ENCODE data around the gene SHISA4. TPM values are rescaled to one million over a fixed set of nuclear protein-coding genes. Genes with fewer than 3 reads are reported as not detected.

SHISA4 gene
- polyA plus RNA-seq, 3 donors = 1.5 to 3.1 (median 2.3) TPM

DNA sequence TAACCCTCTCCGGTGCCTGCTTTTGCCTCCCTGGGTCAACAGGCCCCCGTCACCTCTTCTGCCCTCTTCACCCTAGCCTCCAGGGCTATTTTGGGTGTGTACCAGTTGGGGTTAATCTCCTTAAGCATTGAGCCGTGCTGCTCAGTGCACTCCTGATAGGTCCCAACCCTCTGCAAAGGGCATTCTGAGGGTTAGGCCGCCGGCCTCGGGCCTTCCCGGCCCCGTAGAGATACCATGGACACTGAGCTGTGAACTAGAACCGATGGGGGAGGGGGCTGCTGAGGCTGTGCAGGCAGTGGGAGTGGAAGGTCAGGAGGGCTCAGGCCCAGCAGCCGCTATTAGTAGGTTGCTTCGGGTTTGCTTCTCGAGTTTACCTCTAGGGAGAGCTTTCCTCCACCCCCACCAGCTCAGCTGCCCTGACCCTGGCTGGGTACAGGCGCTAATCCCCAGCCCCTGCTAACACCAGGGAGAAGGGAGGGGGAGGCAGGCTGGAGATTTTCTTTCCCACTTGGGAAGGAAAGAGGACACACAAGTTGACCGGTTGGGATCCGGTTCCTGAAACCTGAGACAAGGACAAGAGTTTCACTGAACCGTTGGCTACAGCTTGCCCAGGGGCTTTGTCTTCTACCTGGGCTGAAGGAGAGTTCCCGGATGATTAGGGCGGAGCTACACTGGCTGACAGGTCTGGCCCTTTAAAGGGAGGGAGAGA is 52.9 kb downstream of the SHISA4 start:
- H2AFZ ChIP-seq (ENCODE audit: insufficient read depth, low read depth, low read length, poor library complexity, severe bottlenecking) = no peak overlapping the region
- H3K27me3 ChIP-seq (ENCODE audit: control insufficient read depth in 2 of 2, insufficient read depth in 2 of 2, low read length in 2 of 2) = peaks cover 21 to 24% of the 10 kb centered on the region in 2 donors
- WGBS (ENCODE audit: insufficient coverage) = 91% methylated on average over 7 of the region's 18 CpGs
- peaks cover 14% of the 10 kb centered on the region for H3K4me1 Mint-ChIP-seq
- H3K4me2 ChIP-seq (replicated peaks; ENCODE audit: extremely low read depth, low read length, poor library complexity, severe bottlenecking) = no peak overlapping the region
- peaks cover 27 to 31% (median 31%) of the 10 kb centered on the region in 3 donors for H3K27me3 Mint-ChIP-seq (ENCODE audit: low read depth in 3 of 3)
- no peak overlapping the region for H3K9ac ChIP-seq (ENCODE audit: insufficient read depth, low read length, poor library complexity, severe bottlenecking)
- no peak for DNase-seq
- TF ChIP-seq, protein P1, sequence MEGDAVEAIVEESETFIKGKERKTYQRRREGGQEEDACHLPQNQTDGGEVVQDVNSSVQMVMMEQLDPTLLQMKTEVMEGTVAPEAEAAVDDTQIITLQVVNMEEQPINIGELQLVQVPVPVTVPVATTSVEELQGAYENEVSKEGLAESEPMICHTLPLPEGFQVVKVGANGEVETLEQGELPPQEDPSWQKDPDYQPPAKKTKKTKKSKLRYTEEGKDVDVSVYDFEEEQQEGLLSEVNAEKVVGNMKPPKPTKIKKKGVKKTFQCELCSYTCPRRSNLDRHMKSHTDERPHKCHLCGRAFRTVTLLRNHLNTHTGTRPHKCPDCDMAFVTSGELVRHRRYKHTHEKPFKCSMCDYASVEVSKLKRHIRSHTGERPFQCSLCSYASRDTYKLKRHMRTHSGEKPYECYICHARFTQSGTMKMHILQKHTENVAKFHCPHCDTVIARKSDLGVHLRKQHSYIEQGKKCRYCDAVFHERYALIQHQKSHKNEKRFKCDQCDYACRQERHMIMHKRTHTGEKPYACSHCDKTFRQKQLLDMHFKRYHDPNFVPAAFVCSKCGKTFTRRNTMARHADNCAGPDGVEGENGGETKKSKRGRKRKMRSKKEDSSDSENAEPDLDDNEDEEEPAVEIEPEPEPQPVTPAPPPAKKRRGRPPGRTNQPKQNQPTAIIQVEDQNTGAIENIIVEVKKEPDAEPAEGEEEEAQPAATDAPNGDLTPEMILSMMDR (IDR thresholded peaks at IDR 0.05) = no peak
- H3K4me3 ChIP-seq (replicated peaks in 1 of 3; ENCODE audit: low read depth in 2 of 3, low read length in 3 of 3) = no peak overlapping the region
- intact Hi-C loops (cut with micrococcal nuclease) = no loop called here
- H4K20me1 ChIP-seq (ENCODE audit: insufficient read depth, low read length) = no peaks in the 10 kb centered on the region
- H3K79me2 ChIP-seq (ENCODE audit: insufficient read depth, low read length) = no peaks in the 10 kb centered on the region
- no peaks in the 10 kb centered on the region for H3K36me3 Mint-ChIP-seq
- H3K4me3 Mint-ChIP-seq = no peak overlapping the region
- H3K9me3 ChIP-seq (replicated peaks in 1 of 2; ENCODE audit: control insufficient read depth in 1 of 2, insufficient read depth in 1 of 2, low read length in 2 of 2) = peaks cover 0 to 8% of the 10 kb centered on the region in 2 donors
- no peaks in the 10 kb centered on the region for H3K36me3 ChIP-seq (replicated peaks in 1 of 2; ENCODE audit: control insufficient read depth in 1 of 2, insufficient read depth in 2 of 2, low read length in 2 of 2)
- H3K27ac ChIP-seq (ENCODE audit: low read depth in 1 of 2, low read length in 2 of 2) = no peak overlapping the region
- H3K27ac Mint-ChIP-seq = no peak overlapping the region
- peaks cover 0 to 7% of the 10 kb centered on the region in 2 donors for H3K4me1 ChIP-seq (ENCODE audit: control insufficient read depth in 1 of 2, insufficient read depth in 2 of 2, low read length in 2 of 2)
- H3K9me3 Mint-ChIP-seq = peaks cover 0 to 14% (median 0%) of the 10 kb centered on the region in 7 donors

DNA sequence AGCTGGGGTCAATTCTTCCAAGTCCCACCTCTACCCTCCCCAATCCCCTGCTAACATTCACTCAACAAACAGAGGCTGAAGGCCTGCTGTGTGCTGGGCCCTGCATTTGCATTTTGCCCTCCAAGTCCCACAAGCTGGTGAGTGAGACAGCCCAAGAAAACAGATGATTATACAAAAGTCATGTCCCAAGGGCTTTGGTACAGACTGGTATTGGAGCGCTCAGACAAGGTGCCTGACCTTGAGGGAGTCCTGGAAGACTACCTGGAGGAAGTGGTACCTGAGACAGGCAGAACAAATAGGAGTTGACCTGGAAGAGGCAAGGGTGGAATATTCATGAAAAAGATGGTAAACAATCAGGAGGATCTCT is 53.4 kb downstream of the SHISA4 start:
- Histone ChIP-seq H3K27ac (ENCODE audit: low read depth in 1 of 2, low read length in 2 of 2) (no peak overlapping the region), H3K4me2 (replicated peaks; ENCODE audit: extremely low read depth, low read length, poor library complexity, severe bottlenecking) (no peak overlapping the region), H3K27me3 (ENCODE audit: control insufficient read depth in 2 of 2, insufficient read depth in 2 of 2, low read length in 2 of 2) (peaks cover 26 to 29% of the 10 kb centered on the region in 2 donors), H3K9ac (ENCODE audit: insufficient read depth, low read length, poor library complexity, severe bottlenecking) (no peak overlapping the region), H3K4me1 (ENCODE audit: control insufficient read depth in 1 of 2, insufficient read depth in 2 of 2, low read length in 2 of 2) (peaks cover 0 to 9% of the 10 kb centered on the region in 2 donors), H2AFZ (ENCODE audit: insufficient read depth, low read depth, low read length, poor library complexity, severe bottlenecking) (no peak overlapping the region), H3K79me2 (ENCODE audit: insufficient read depth, low read length) (no peaks in the 10 kb centered on the region), H3K4me3 (replicated peaks in 1 of 3; ENCODE audit: low read depth in 2 of 3, low read length in 3 of 3) (no peak overlapping the region), H3K9me3 (replicated peaks in 1 of 2; ENCODE audit: control insufficient read depth in 1 of 2, insufficient read depth in 1 of 2, low read length in 2 of 2) (peaks cover 0 to 8% of the 10 kb centered on the region in 2 donors), H3K36me3 (replicated peaks in 1 of 2; ENCODE audit: control insufficient read depth in 1 of 2, insufficient read depth in 2 of 2, low read length in 2 of 2) (no peaks in the 10 kb centered on the region), H4K20me1 (ENCODE audit: insufficient read depth, low read length) (no peaks in the 10 kb centered on the region)
- H3K36me3 Mint-ChIP-seq = no peaks in the 10 kb centered on the region
- peaks cover 18% of the 10 kb centered on the region for H3K4me1 Mint-ChIP-seq
- no peak overlapping the region for H3K27ac Mint-ChIP-seq
- intact Hi-C loops (cut with micrococcal nuclease) = no loop called here
- peaks cover 0 to 14% (median 2%) of the 10 kb centered on the region in 7 donors for H3K9me3 Mint-ChIP-seq
- TF ChIP-seq, protein P1 (IDR thresholded peaks at IDR 0.05) = no peak
- peaks cover 33 to 37% (median 36%) of the 10 kb centered on the region in 3 donors for H3K27me3 Mint-ChIP-seq (ENCODE audit: low read depth in 3 of 3)
- WGBS (ENCODE audit: insufficient coverage) = 100% methylated on average over 1 of the region's 1 CpG
- DNase-seq = no peak
- no peak overlapping the region for H3K4me3 Mint-ChIP-seq

Small RNAs within 50 kb of the gene (small RNA-seq; reads per million reads assigned to genes)
- not detected for gene MIR6739 (ENCODE audit: insufficient read length, low read depth)

Other genes with a start within 250 kb of the SHISA4 start
- 10 to 100 TPM; 11.3 to 12.6 (median 12.0) TPM for gene IPO9, start 59.7 kb upstream of the SHISA4 start, polyA plus RNA-seq
- not detected for gene LMOD1, start 57.6 kb downstream of the SHISA4 start, polyA plus RNA-seq
- gene TIMM17A, start 66.6 kb downstream of the SHISA4 start, polyA plus RNA-seq = 10 to 100 TPM; 27.4 to 50.3 (median 45.4) TPM
- 100 to 1,000 TPM; 108 to 153 (median 127) TPM for gene RNPEP, start 93.8 kb downstream of the SHISA4 start, polyA plus RNA-seq
- 10 to 100 TPM in 1 of 3 donors, not detected in 2; 10.2 TPM for gene ELF3, start 121.7 kb downstream of the SHISA4 start, polyA plus RNA-seq
- under 1 TPM in 2 of 3 donors, not detected in 1; 0.06 to 0.13 TPM for gene GPR37L1, start 234.0 kb downstream of the SHISA4 start, polyA plus RNA-seq